ENCODE data around the gene ADCY3. TPM values are rescaled to one million over a fixed set of nuclear protein-coding genes. Genes with fewer than 3 reads are reported as not detected.

Gene ADCY3
- total and polyA plus RNA-seq, 9 of the 15 experiments (the other 6 are each of a cell fraction or from before 2014, with no cell fraction given) = 1.5 to 54.8 (median 26.3) TPM

- 0 out of 2 replicates have a peak, but pooled peaks have one; percentile 2 for TF ChIP-seq USF1 (CRISPR knock-in tag; IDR thresholded peaks at IDR 0.05)
- peak; percentile 33; the same call in 1 of the 2 replicates for TF ChIP-seq TEAD4 (IDR thresholded peaks at IDR 0.05; ENCODE audit: low read length)
- TF ChIP-seq TEAD4 (CRISPR knock-in tag; IDR thresholded peaks at IDR 0.05; ENCODE audit: borderline replicate concordance) = no peak
- TF ChIP-seq ZNF644 (tag; IDR thresholded peaks at IDR 0.05; ENCODE audit: low read depth) = no peak
- no peak for TF ChIP-seq ZNF277 (CRISPR knock-in tag; IDR thresholded peaks at IDR 0.05; ENCODE audit: borderline replicate concordance)
- TF ChIP-seq MLX (CRISPR knock-in tag; conservative IDR thresholded peaks at IDR 0.05) = no peak
- peak; percentile 66; the same call in 1 of the 2 replicates for TF ChIP-seq MAX (CRISPR knock-in tag; IDR thresholded peaks at IDR 0.05)
- TF ChIP-seq RREB1 (CRISPR knock-in tag; IDR thresholded peaks at IDR 0.05) = no peak
- peak; percentile 83 for TF ChIP-seq SMC3 (conservative IDR thresholded peaks at IDR 0.05; ENCODE audit: insufficient read depth, low read depth, low read length)
- no peak for TF ChIP-seq U2AF2 (optimal IDR thresholded peaks at IDR 0.05; ENCODE audit: low read depth, low read length)
- TF ChIP-seq XRCC3 (IDR thresholded peaks at IDR 0.05) = no peak
- no peak for TF ChIP-seq ADNP (tag; IDR thresholded peaks at IDR 0.05)
- no peak for TF ChIP-seq HNRNPLL (IDR thresholded peaks at IDR 0.05; ENCODE audit: low read depth, low read length, poor library complexity, severe bottlenecking)
- peak in 1 of 2 experiments; percentile 39; a peak in 1 of 4 replicates for TF ChIP-seq MAZ (CRISPR knock-in tag; conservative IDR thresholded peaks at IDR 0.05 in 1 of 2, IDR thresholded peaks at IDR 0.05 in 1 of 2)
- TF ChIP-seq TEAD1 (CRISPR knock-in tag; IDR thresholded peaks at IDR 0.05) = 0 out of 4 replicates have a peak, but pooled peaks of 1 of the 2 experiments have one; percentile 31
- TF ChIP-seq FOXK1 (CRISPR knock-in tag; IDR thresholded peaks at IDR 0.05; ENCODE audit: borderline replicate concordance) = peak; percentile 72; the same call in 1 of the 2 replicates
These were observed 92.5 kb downstream of the ADCY3 start (continued) for GRCh38 chr2:24827321-24828237.
